HCT116 (cell line): ENCODE results near the gene GPR32.

ENCODE experiments used
- FOSL1 ChIP-seq: IDR thresholded peaks from 2 replicates; pipeline ENCODE4 v1.6.1; 2012; ENCODE audit warnings: low read depth
- POLR2A ChIP-seq: IDR thresholded peaks from 2 replicates; pipeline ENCODE4 v1.7.0; 2011; ENCODE audit warnings: borderline replicate concordance; ENCODE audit not compliant: insufficient read depth, insufficient read length; ENCODE audit errors: extremely low read depth
- POLR2AphosphoS5 ChIP-seq: IDR thresholded peaks from 2 replicates; pipeline ENCODE4 v1.6.1; 2011; ENCODE audit warnings: mild to moderate bottlenecking, low read depth, low read length, moderate library complexity
- RAD21 ChIP-seq: IDR thresholded peaks from 2 replicates; pipeline ENCODE4 v1.6.1; 2012; ENCODE audit warnings: low read depth, mild to moderate bottlenecking
- SIN3A ChIP-seq: IDR thresholded peaks from 2 replicates; pipeline ENCODE4 v1.6.1; 2012; ENCODE audit warnings: low read depth
- SP1 ChIP-seq: IDR thresholded peaks from 2 replicates; pipeline ENCODE4 v1.6.1; 2012; ENCODE audit warnings: low read depth
- YY1 ChIP-seq: IDR thresholded peaks from 2 replicates; pipeline ENCODE4 v1.6.1; 2011; ENCODE audit warnings: low read length, low read depth, moderate library complexity, mild to moderate bottlenecking; ENCODE audit not compliant: insufficient replicate concordance; ENCODE audit errors: extremely low read depth
- ZNF274 ChIP-seq: fragments of 200-500 bp; sonication (Bioruptor generic); IDR thresholded peaks from 2 replicates; pipeline ENCODE4 v1.6.1; 2014; ENCODE audit warnings: mild to moderate bottlenecking, low read depth, low read length, inconsistent platforms
- TF ChIP-seq, protein P1 (sequence below), 3 experiments: fragments of 200-600 bp in 1 of 3; sonication (generic) in 1 of 3; IDR thresholded peaks in 2 of 3; conservative IDR thresholded peaks in 1 of 3; 2 replicates each; pipeline ENCODE4 v1.5.1; 2012 to 2017; ENCODE audit warnings: low read depth in 2 of 3, low read length in 2 of 3, antibody characterized with exemption in 1 of 3, borderline replicate concordance in 1 of 3, control low read depth in 1 of 3, mild to moderate bottlenecking in 1 of 3, mixed read lengths in 1 of 3, mixed run types in 1 of 3, moderate library complexity in 1 of 3; ENCODE audit not compliant: insufficient read depth in 1 of 3
- TF ChIP-seq, protein P2 (sequence below): IDR thresholded peaks from 2 replicates; pipeline ENCODE4 v1.6.1; 2012
- TF ChIP-seq, protein P3 (sequence below): IDR thresholded peaks from 2 replicates; pipeline ENCODE4 v1.6.1; 2012; ENCODE audit warnings: low read depth

- TF ChIP-seq SP1 = no peak
- TF ChIP-seq ZNF274 = no peak
- TF ChIP-seq, protein P1, sequence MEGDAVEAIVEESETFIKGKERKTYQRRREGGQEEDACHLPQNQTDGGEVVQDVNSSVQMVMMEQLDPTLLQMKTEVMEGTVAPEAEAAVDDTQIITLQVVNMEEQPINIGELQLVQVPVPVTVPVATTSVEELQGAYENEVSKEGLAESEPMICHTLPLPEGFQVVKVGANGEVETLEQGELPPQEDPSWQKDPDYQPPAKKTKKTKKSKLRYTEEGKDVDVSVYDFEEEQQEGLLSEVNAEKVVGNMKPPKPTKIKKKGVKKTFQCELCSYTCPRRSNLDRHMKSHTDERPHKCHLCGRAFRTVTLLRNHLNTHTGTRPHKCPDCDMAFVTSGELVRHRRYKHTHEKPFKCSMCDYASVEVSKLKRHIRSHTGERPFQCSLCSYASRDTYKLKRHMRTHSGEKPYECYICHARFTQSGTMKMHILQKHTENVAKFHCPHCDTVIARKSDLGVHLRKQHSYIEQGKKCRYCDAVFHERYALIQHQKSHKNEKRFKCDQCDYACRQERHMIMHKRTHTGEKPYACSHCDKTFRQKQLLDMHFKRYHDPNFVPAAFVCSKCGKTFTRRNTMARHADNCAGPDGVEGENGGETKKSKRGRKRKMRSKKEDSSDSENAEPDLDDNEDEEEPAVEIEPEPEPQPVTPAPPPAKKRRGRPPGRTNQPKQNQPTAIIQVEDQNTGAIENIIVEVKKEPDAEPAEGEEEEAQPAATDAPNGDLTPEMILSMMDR (IDR thresholded peaks at IDR 0.05 in 2 of 3, conservative IDR thresholded peaks at IDR 0.05 in 1 of 3; ENCODE audit: borderline replicate concordance in 1 of 3, insufficient read depth in 1 of 3, low read depth in 2 of 3, low read length in 2 of 3) = no peak
- TF ChIP-seq YY1 = no peak
- TF ChIP-seq POLR2AphosphoS5 = no peak
- TF ChIP-seq, protein P2, sequence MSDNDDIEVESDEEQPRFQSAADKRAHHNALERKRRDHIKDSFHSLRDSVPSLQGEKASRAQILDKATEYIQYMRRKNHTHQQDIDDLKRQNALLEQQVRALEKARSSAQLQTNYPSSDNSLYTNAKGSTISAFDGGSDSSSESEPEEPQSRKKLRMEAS = no peak
- TF ChIP-seq POLR2A = no peak
- TF ChIP-seq, protein P3, sequence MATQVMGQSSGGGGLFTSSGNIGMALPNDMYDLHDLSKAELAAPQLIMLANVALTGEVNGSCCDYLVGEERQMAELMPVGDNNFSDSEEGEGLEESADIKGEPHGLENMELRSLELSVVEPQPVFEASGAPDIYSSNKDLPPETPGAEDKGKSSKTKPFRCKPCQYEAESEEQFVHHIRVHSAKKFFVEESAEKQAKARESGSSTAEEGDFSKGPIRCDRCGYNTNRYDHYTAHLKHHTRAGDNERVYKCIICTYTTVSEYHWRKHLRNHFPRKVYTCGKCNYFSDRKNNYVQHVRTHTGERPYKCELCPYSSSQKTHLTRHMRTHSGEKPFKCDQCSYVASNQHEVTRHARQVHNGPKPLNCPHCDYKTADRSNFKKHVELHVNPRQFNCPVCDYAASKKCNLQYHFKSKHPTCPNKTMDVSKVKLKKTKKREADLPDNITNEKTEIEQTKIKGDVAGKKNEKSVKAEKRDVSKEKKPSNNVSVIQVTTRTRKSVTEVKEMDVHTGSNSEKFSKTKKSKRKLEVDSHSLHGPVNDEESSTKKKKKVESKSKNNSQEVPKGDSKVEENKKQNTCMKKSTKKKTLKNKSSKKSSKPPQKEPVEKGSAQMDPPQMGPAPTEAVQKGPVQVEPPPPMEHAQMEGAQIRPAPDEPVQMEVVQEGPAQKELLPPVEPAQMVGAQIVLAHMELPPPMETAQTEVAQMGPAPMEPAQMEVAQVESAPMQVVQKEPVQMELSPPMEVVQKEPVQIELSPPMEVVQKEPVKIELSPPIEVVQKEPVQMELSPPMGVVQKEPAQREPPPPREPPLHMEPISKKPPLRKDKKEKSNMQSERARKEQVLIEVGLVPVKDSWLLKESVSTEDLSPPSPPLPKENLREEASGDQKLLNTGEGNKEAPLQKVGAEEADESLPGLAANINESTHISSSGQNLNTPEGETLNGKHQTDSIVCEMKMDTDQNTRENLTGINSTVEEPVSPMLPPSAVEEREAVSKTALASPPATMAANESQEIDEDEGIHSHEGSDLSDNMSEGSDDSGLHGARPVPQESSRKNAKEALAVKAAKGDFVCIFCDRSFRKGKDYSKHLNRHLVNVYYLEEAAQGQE = no peak
- TF ChIP-seq FOSL1 = no peak
- TF ChIP-seq SIN3A = no peak
- TF ChIP-seq RAD21 = no peak
These were observed 38.6 kb downstream of the GPR32 start for GRCh38 chr19:50808856-50809255.
